Lung (tissue), 12 donors: ENCODE measurements around the gene FTCD. TPM values are rescaled to one million over a fixed set of nuclear protein-coding genes. Genes with fewer than 3 reads are reported as not detected.

Experiments used
- ATAC-seq: fragments of 200-7000 bp; cut with Tn5 transposase; one replicate; pipeline ENCODE4 v1.9.1; 2020; ENCODE audit warnings: moderate number of reproducible peaks; ENCODE audit not compliant: insufficient read depth, low FRiP score
- DNase-seq, 3 donors: peaks; one replicate each; pipeline ENCODE4 v3.0.0-alpha.2; 2013 to 2017
- H3K27ac ChIP-seq, 2 donors: one replicate each; pipeline ENCODE4 v1.5.1; 2013; ENCODE audit warnings: mild to moderate bottlenecking in 2 of 2, moderate library complexity in 2 of 2, control low read depth in 1 of 2, inconsistent platforms in 1 of 2, low read depth in 1 of 2, low read length in 1 of 2
- H3K27me3 ChIP-seq, 3 donors: one replicate each; pipeline ENCODE4 v1.5.1; 2013; ENCODE audit warnings: low read length in 2 of 3; ENCODE audit not compliant: control insufficient read depth in 3 of 3, insufficient read depth in 3 of 3
- H3K36me3 ChIP-seq, 4 donors: one replicate each; pipeline ENCODE4 v1.5.1; 2013; ENCODE audit warnings: low read length in 4 of 4, mild to moderate bottlenecking in 1 of 4, moderate library complexity in 1 of 4; ENCODE audit not compliant: control insufficient read depth in 4 of 4, insufficient read depth in 4 of 4
- H3K4me1 ChIP-seq, 5 donors: one replicate each; pipeline ENCODE4 v1.5.1; 2013; ENCODE audit warnings: low read length in 5 of 5, mild to moderate bottlenecking in 2 of 5, moderate library complexity in 1 of 5; ENCODE audit not compliant: control insufficient read depth in 5 of 5, insufficient read depth in 5 of 5
- H3K4me3 ChIP-seq: one replicate; pipeline ENCODE4 v1.5.1; 2013; ENCODE audit warnings: mild to moderate bottlenecking, control low read depth, moderate library complexity
- H3K9ac ChIP-seq, 2 donors: one replicate each; pipeline ENCODE4 v1.5.1; 2013; ENCODE audit warnings: low read length in 2 of 2, control low read depth in 1 of 2; ENCODE audit not compliant: insufficient read depth in 1 of 2
- H3K9me3 ChIP-seq, 4 donors: one replicate each; pipeline ENCODE4 v1.5.1; 2013; ENCODE audit warnings: low read length in 3 of 4, mild to moderate bottlenecking in 1 of 4, moderate library complexity in 1 of 4; ENCODE audit not compliant: control insufficient read depth in 4 of 4, insufficient read depth in 3 of 4
- WGBS, 2 donors: extraction: QIAGEN DNeasy Blood & Tissue Kit; methylation state at CpG; one replicate each; pipeline ENCODE4 v1.1.7; 2013; 5-methylcytosine and 5-hydroxymethylcytosine counted together
- polyA plus RNA-seq, 2 donors: library from polyadenylated mRNA; stranded (reverse); fragments of 200-250 nt; gene quantifications; one replicate each; pipeline ENCODE4 v1.2.1, GENCODE V29; 2013
- total RNA-seq, 2 donors: library from RNA; depleted of rRNA in 1 of 2; stranded (reverse); fragments of >200 nt in 1 of 2; gene quantifications; one replicate each; pipeline ENCODE4 v1.2.1, GENCODE V29; 2014 to 2021
- TF ChIP-seq, protein P1 (sequence below): IDR thresholded peaks from 2 replicates; pipeline ENCODE4 v1.5.1; 2012; ENCODE audit warnings: mild to moderate bottlenecking; ENCODE audit errors: control extremely low read depth, extremely low read depth
- donor health status: control.
- donor health status: control.
- donor health status: Bipolar disorder and iron deficiency.
- donor health status: healthy.
- donor health status: DM: yes; HTN: yes; CAD: no.

Gene FTCD
- total and polyA plus RNA-seq, 4 donors = 0.03 to 0.43 (median 0.20) TPM

DNA sequence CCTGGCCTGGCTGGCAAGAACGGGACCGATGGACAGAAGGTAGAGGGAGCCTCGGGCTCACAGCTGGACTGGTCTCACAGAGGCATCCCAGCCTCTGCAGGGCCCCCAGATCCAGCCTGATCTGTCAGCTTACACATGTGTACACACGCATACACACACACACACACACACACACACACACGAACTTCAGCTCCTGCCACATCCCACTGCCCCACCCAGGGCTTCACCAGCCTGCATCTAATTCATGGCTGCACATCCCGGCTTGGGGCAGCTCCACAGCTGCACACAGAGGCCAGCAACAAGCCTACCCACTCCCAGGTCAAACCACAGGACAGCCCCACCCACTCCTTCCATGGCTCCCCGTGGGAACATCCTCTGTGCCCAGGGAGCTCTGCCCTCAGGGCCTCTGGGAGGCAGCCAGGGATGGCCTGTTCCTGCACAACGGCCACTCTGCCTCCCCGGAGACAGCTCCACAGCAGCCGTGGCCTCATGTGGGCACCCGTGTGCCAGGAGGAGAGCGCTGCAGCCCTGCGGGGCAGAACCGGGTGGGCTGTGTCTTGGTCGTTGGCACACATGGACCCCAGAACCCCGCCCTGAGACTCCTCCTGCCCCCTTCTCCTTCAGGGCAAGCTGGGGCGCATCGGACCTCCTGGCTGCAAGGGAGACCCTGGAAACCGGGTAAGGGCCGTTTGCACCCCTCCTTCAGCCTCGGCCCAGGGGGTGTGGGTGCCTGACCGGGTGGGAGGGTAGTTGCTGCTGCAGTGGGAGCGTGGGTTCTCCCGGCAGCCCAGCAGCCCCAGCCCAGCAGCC, 38.4 kb downstream of the FTCD start:
- peak in 1 of 3 donors; percentile 11 for DNase-seq
- no peak for ATAC-seq
- H3K27ac ChIP-seq = no peak overlapping the region
- no peaks in the 10 kb centered on the region for H3K4me1 ChIP-seq
- H3K4me3 ChIP-seq = no peak overlapping the region
- WGBS, 2 donors = 84 to 90% methylated on average over 21 to 24 of the region's 24 CpGs
- H3K9me3 ChIP-seq = peaks cover 0 to 10% (median 4%) of the 10 kb centered on the region in 4 donors
- peaks cover 6 to 67% (median 42%) of the 10 kb centered on the region in 4 donors for H3K36me3 ChIP-seq
- TF ChIP-seq, protein P1, sequence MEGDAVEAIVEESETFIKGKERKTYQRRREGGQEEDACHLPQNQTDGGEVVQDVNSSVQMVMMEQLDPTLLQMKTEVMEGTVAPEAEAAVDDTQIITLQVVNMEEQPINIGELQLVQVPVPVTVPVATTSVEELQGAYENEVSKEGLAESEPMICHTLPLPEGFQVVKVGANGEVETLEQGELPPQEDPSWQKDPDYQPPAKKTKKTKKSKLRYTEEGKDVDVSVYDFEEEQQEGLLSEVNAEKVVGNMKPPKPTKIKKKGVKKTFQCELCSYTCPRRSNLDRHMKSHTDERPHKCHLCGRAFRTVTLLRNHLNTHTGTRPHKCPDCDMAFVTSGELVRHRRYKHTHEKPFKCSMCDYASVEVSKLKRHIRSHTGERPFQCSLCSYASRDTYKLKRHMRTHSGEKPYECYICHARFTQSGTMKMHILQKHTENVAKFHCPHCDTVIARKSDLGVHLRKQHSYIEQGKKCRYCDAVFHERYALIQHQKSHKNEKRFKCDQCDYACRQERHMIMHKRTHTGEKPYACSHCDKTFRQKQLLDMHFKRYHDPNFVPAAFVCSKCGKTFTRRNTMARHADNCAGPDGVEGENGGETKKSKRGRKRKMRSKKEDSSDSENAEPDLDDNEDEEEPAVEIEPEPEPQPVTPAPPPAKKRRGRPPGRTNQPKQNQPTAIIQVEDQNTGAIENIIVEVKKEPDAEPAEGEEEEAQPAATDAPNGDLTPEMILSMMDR = no peak
- no peak overlapping the region for H3K9ac ChIP-seq
- no peaks in the 10 kb centered on the region for H3K27me3 ChIP-seq

GRCh38 chr21:46116189-46116775, 39.1 kb downstream of the FTCD start:
- Histone ChIP-seq H3K4me1 (no peaks in the 10 kb centered on the region), H3K36me3 (peaks cover 6 to 62% (median 36%) of the 10 kb centered on the region in 4 donors), H3K4me3 (no peak overlapping the region), H3K9me3 (peaks cover 0 to 10% (median 4%) of the 10 kb centered on the region in 4 donors), H3K27ac (no peak overlapping the region), H3K9ac (no peak overlapping the region), H3K27me3 (no peaks in the 10 kb centered on the region)
- TF ChIP-seq, protein P1 = no peak
- 91 to 93% methylated on average over 20 of the region's 20 CpGs for WGBS, 2 donors
- ATAC-seq (no peak), DNase-seq (peak in 1 of 3 donors; percentile 10)

- Histone ChIP-seq H3K9ac (no peak overlapping the region), H3K36me3 (peaks cover 6 to 58% (median 36%) of the 10 kb centered on the region in 4 donors), H3K27ac (no peak overlapping the region), H3K27me3 (no peaks in the 10 kb centered on the region), H3K9me3 (peaks cover 0 to 10% (median 4%) of the 10 kb centered on the region in 4 donors), H3K4me1 (no peaks in the 10 kb centered on the region), H3K4me3 (no peak overlapping the region)
- DNase-seq = peak in 1 of 3 donors; percentile 8
- TF ChIP-seq, protein P1 = no peak
- no peak for ATAC-seq
- WGBS, 2 donors = 94 to 98% methylated on average over 17 of the region's 17 CpGs
These were observed 39.8 kb downstream of the FTCD start for GRCh38 chr21:46115441-46116188.
